Suprapubic skin (tissue), 4 donors: ENCODE measurements around the gene PRKCE. TPM values are rescaled to one million over a fixed set of nuclear protein-coding genes. Genes with fewer than 3 reads are reported as not detected.
A peak's percentile ranks its signal among the peaks of the same experiment; 100 is the strongest.

ENCODE experiments used
- DNase-seq, 2 donors: peaks; one replicate each; pipeline ENCODE4 v3.0.0-alpha.2; 2019; ENCODE audit warnings: low spot score in 2 of 2
- H3K27ac ChIP-seq: fragments of 200-600 bp; sonication (generic); one replicate; pipeline ENCODE4 v1.5.1; 2019
- H3K27me3 ChIP-seq: fragments of 200-600 bp; sonication (generic); one replicate; pipeline ENCODE4 v1.5.1; 2019
- H3K36me3 ChIP-seq: fragments of 200-600 bp; sonication (generic); one replicate; pipeline ENCODE4 v1.5.1; 2019
- H3K4me1 ChIP-seq: fragments of 200-600 bp; sonication (generic); one replicate; pipeline ENCODE4 v1.5.1; 2019
- H3K4me3 ChIP-seq: fragments of 200-600 bp; sonication (generic); one replicate; pipeline ENCODE4 v1.5.1; 2019; ENCODE audit warnings: mild to moderate bottlenecking
- H3K9me3 ChIP-seq: fragments of 200-600 bp; sonication (generic); one replicate; pipeline ENCODE4 v1.5.1; 2019
- EP300 ChIP-seq: sonication (generic); formaldehyde crosslinking; IDR thresholded peaks from one replicate; pipeline ENCODE4 v1.6.1; 2017; ENCODE audit warnings: antibody characterized with exemption
- POLR2A ChIP-seq, 2 donors: fragments of 450-650 bp; IDR thresholded peaks; one replicate each; pipeline ENCODE4 v1.6.1; 2017; ENCODE audit warnings: antibody characterized with exemption in 2 of 2, mild to moderate bottlenecking in 2 of 2, moderate library complexity in 2 of 2
- POLR2AphosphoS5 ChIP-seq, 3 donors: sonication (generic); formaldehyde crosslinking; IDR thresholded peaks; one replicate each; pipeline ENCODE4 v1.6.1; 2017; ENCODE audit warnings: antibody characterized with exemption in 3 of 3
- WGBS: methylation state at CpG from one replicate; pipeline ENCODE4 v1.1.5; 2018; 5-methylcytosine and 5-hydroxymethylcytosine counted together
- total RNA-seq, 4 donors: library from RNA; depleted of rRNA; stranded (reverse); fragments of >200 nt; gene quantifications; one replicate each; pipeline ENCODE4 v1.1.0, GENCODE V29; 2016
- TF ChIP-seq, protein P1 (sequence below), 2 donors: fragments of 200-600 bp in 1 of 2; fragments of 450-650 bp in 1 of 2; sonication (generic) in 1 of 2; IDR thresholded peaks; one replicate each; pipeline ENCODE4 v1.5.1; 2016 to 2019; ENCODE audit warnings: antibody characterized with exemption in 2 of 2, mild to moderate bottlenecking in 1 of 2, moderate library complexity in 1 of 2

PRKCE gene
- total RNA-seq, 4 donors from 2014 or later = 7.9 to 18.3 (median 12.5) TPM

GRCh38 chr2:45670646-45671045 lies 19.2 kb downstream of the PRKCE start:
- TF ChIP-seq POLR2A (IDR thresholded peaks at IDR 0.05) (no peak), EP300 (no peak), POLR2AphosphoS5 (IDR thresholded peaks at IDR 0.05) (no peak)
- TF ChIP-seq, protein P1, sequence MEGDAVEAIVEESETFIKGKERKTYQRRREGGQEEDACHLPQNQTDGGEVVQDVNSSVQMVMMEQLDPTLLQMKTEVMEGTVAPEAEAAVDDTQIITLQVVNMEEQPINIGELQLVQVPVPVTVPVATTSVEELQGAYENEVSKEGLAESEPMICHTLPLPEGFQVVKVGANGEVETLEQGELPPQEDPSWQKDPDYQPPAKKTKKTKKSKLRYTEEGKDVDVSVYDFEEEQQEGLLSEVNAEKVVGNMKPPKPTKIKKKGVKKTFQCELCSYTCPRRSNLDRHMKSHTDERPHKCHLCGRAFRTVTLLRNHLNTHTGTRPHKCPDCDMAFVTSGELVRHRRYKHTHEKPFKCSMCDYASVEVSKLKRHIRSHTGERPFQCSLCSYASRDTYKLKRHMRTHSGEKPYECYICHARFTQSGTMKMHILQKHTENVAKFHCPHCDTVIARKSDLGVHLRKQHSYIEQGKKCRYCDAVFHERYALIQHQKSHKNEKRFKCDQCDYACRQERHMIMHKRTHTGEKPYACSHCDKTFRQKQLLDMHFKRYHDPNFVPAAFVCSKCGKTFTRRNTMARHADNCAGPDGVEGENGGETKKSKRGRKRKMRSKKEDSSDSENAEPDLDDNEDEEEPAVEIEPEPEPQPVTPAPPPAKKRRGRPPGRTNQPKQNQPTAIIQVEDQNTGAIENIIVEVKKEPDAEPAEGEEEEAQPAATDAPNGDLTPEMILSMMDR (IDR thresholded peaks at IDR 0.05) = no peak
- Histone ChIP-seq H3K27me3 (no peaks in the 10 kb centered on the region), H3K36me3 (no peaks in the 10 kb centered on the region), H3K27ac (no peak overlapping the region), H3K9me3 (no peaks in the 10 kb centered on the region), H3K4me3 (no peak overlapping the region), H3K4me1 (peaks cover 18% of the 10 kb centered on the region)
- no peak for DNase-seq
- WGBS = 71% methylated on average over 4 of the region's 4 CpGs

DNA sequence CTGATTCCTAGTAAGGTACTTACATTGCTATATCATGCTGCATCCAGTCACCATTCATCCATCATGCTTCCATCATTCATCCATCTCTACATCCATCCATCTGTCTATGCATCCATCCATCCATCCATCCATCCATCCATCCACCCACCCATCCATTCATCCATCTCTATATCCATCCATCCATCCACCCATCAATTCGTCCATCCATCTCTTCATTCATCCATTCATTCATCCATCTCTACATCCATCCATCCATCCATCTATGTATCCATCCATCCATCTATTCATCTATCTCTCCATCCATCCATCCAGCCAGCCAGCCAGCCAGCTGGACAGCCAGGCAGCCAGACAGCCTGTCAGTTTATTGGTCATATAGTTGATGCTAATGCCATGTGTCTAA lies 20.7 kb downstream of the PRKCE start:
- Histone ChIP-seq H3K36me3 (no peaks in the 10 kb centered on the region), H3K27ac (no peak overlapping the region), H3K4me1 (peaks cover 25% of the 10 kb centered on the region), H3K9me3 (no peaks in the 10 kb centered on the region), H3K27me3 (no peaks in the 10 kb centered on the region), H3K4me3 (no peak overlapping the region)
- no peak for DNase-seq
- WGBS = 95% methylated on average over 1 of the region's 1 CpG
- TF ChIP-seq POLR2AphosphoS5 (IDR thresholded peaks at IDR 0.05) (no peak), POLR2A (IDR thresholded peaks at IDR 0.05) (no peak)

DNA sequence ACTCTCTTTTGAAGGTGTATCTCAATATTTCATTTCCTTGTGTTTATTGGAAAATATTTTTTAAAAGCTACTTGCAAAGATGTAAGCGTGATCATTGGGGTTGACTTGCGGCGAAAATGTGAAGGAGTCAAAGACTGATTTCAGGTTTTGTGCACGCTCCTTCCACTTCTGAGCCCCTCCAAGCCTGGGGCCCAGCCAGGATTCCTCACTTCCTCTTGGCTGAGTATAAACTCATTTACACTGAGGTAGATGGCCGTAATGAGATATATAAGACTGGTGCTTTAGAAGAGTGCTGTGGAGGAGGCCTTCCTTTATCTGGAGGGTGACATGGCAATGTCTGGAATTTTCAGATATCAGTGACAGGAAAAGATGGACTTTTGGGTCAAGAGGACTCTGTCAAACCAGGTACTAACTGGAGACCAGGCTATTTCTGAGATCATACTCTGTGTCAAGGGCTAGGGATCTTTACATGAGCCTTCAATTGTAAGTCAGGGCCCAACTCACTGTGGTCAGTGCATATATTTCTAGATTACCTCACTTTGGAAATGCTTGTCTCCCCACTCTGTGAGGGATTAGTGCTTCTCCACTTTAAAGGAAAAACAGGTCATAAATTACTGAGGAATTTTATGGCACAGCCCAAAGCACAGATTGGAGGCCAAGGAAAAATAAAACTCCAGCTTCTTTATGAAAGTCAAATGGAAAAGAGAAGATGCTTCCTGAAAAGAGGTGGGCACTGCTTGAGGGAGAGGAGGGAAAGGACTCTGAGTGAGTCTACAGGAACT lies 22.8 kb downstream of the PRKCE start:
- peaks cover 25% of the 10 kb centered on the region for H3K4me1 ChIP-seq
- TF ChIP-seq, protein P1 (IDR thresholded peaks at IDR 0.05) = no peak
- no peak for TF ChIP-seq POLR2A (IDR thresholded peaks at IDR 0.05)
- no peak overlapping the region for H3K4me3 ChIP-seq
- H3K9me3 ChIP-seq = no peaks in the 10 kb centered on the region
- H3K27ac ChIP-seq = peak overlapping the region; percentile 50
- WGBS = 94% methylated on average over 5 of the region's 5 CpGs
- H3K27me3 ChIP-seq = no peaks in the 10 kb centered on the region
- no peak for DNase-seq
- H3K36me3 ChIP-seq = no peaks in the 10 kb centered on the region

- no peaks in the 10 kb centered on the region for H3K27me3 ChIP-seq
- H3K36me3 ChIP-seq = no peaks in the 10 kb centered on the region
- 11% methylated on average over 5 of the region's 5 CpGs for WGBS
- H3K9me3 ChIP-seq = no peaks in the 10 kb centered on the region
- DNase-seq = peak in 1 of 2 donors; percentile 61
- H3K27ac ChIP-seq = peak overlapping the region; percentile 50
- no peak for TF ChIP-seq EP300
- no peak for TF ChIP-seq POLR2A (IDR thresholded peaks at IDR 0.05)
- TF ChIP-seq, protein P1 (IDR thresholded peaks at IDR 0.05) = no peak
- TF ChIP-seq POLR2AphosphoS5 (IDR thresholded peaks at IDR 0.05) = no peak
- no peak overlapping the region for H3K4me3 ChIP-seq
- H3K4me1 ChIP-seq = peaks cover 25% of the 10 kb centered on the region
Measured at GRCh38 chr2:45675263-45675812, 23.9 kb downstream of the PRKCE start.

DNA sequence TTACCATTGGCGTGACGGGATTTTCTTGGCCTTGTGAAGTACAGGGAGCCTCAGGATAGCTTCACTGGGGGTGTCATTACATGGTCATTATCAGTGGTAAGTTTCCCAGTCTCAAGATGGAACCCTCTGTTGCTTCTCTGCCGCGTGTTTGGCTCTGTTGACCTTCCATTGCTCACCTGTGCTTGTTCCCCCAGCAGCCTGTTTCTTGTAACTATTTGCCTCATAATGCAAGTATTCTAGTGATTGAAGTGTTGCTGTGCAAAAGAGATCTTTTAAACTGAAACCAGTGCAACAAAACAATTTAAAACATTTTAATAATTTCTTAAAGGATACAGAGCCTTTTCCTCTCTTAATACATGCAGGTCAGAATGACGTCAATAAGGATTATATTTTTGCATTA lies 24.6 kb downstream of the PRKCE start:
- Histone ChIP-seq H3K4me1 (peaks cover 25% of the 10 kb centered on the region), H3K4me3 (no peak overlapping the region), H3K27ac (peak overlapping the region; percentile 50), H3K36me3 (no peaks in the 10 kb centered on the region), H3K9me3 (no peaks in the 10 kb centered on the region), H3K27me3 (no peaks in the 10 kb centered on the region)
- TF ChIP-seq POLR2A (IDR thresholded peaks at IDR 0.05) (no peak), EP300 (no peak), POLR2AphosphoS5 (IDR thresholded peaks at IDR 0.05) (no peak)
- TF ChIP-seq, protein P1 (IDR thresholded peaks at IDR 0.05) = no peak
- WGBS = 92% methylated on average over 5 of the region's 5 CpGs
- no peak for DNase-seq
